Ishikawa (cell line): ENCODE results near the gene WDR38.

ENCODE experiments used
- CEBPB ChIP-seq: IDR thresholded peaks from 2 replicates; pipeline ENCODE4 v1.6.1; 2012
- CREB1 ChIP-seq: IDR thresholded peaks from 2 replicates; pipeline ENCODE4 v1.6.1; 2012; ENCODE audit warnings: low read depth
- EGR1 ChIP-seq: IDR thresholded peaks from 2 replicates; pipeline ENCODE4 v1.6.1; 2012
- EP300 ChIP-seq: IDR thresholded peaks from 2 replicates; pipeline ENCODE4 v1.6.1; 2012; ENCODE audit warnings: borderline replicate concordance
- FOXM1 ChIP-seq: IDR thresholded peaks from 2 replicates; pipeline ENCODE4 v1.6.1; 2012; ENCODE audit warnings: low read depth, borderline replicate concordance
- NFIC ChIP-seq: IDR thresholded peaks from 2 replicates; pipeline ENCODE4 v1.6.1; 2012
- RAD21 ChIP-seq: IDR thresholded peaks from 2 replicates; pipeline ENCODE4 v1.6.1; 2012; ENCODE audit warnings: low read depth
- TAF1 ChIP-seq: IDR thresholded peaks from 2 replicates; pipeline ENCODE4 v1.6.1; 2012; ENCODE audit warnings: low read depth, mild to moderate bottlenecking
- TCF12 ChIP-seq: IDR thresholded peaks from 2 replicates; pipeline ENCODE4 v1.6.1; 2012; ENCODE audit warnings: low read depth
- TEAD4 ChIP-seq: IDR thresholded peaks from 2 replicates; pipeline ENCODE4 v1.6.1; 2012
- YY1 ChIP-seq: IDR thresholded peaks from 2 replicates; pipeline ENCODE4 v1.6.1; 2012; ENCODE audit warnings: low read depth
- ZBTB7A ChIP-seq: IDR thresholded peaks from 2 replicates; pipeline ENCODE4 v1.6.1; 2012; ENCODE audit warnings: low read depth
- TF ChIP-seq, protein P1 (sequence below): IDR thresholded peaks from 2 replicates; pipeline ENCODE4 v1.6.1; 2012
- TF ChIP-seq, protein P2 (sequence below): IDR thresholded peaks from 2 replicates; pipeline ENCODE4 v1.6.1; 2012
- TF ChIP-seq, protein P3 (sequence below): IDR thresholded peaks from 2 replicates; pipeline ENCODE4 v1.6.1; 2012; ENCODE audit warnings: low read depth, mild to moderate bottlenecking

Gene WDR38

DNA sequence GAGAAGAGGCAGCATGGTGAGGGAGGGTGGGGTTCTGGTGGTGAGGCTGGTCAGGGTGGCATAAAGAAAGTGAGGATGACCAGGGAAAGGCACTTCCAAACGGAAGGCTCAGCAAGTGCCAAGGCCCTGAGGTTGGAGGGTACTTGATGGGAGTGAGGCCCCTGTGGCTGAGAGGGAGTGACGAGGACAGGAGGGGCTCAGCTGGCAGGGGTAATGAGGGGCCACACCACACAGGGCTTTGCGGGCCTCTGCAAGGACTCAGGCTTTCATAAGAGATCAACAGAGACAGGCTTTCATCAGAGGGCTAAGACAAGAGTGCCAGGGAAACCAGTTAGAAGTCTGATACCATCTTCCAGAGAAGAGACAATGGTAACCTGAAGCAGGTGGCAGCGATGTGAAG, 32.3 kb downstream of the WDR38 start:
- TF ChIP-seq TCF12 (no peak), FOXM1 (no peak), TAF1 (no peak), TEAD4 (no peak), CREB1 (no peak), ZBTB7A (no peak), YY1 (no peak)
- TF ChIP-seq, protein P1, sequence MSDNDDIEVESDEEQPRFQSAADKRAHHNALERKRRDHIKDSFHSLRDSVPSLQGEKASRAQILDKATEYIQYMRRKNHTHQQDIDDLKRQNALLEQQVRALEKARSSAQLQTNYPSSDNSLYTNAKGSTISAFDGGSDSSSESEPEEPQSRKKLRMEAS, result no peak

DNA sequence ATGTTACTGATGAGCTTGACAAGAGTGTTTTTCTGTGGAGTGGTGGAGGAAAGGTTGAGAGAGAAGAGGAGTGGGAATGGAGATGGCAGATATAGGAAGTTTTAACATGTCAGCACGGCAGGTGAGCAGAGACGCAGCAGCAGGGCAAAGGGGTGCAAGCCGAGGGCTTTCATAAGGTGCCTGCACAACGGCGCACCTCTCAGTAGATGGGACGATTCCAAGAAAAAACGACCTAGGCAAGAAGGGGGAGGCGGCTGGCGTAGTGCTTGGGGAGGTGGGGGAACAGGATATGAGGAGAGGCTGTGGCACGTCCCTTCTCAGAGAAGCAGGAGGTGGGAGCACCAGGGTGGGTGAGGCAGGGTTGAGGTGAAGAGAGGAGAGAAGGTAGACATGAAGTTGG, 33.2 kb downstream of the WDR38 start:
- TF ChIP-seq, protein P2, sequence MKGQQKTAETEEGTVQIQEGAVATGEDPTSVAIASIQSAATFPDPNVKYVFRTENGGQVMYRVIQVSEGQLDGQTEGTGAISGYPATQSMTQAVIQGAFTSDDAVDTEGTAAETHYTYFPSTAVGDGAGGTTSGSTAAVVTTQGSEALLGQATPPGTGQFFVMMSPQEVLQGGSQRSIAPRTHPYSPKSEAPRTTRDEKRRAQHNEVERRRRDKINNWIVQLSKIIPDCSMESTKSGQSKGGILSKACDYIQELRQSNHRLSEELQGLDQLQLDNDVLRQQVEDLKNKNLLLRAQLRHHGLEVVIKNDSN, result no peak
- TF ChIP-seq, protein P1, result no peak
- no peak for TF ChIP-seq EP300
- TF ChIP-seq ZBTB7A, result no peak
- TF ChIP-seq CEBPB, result no peak
- TF ChIP-seq RAD21, result no peak
- no peak for TF ChIP-seq TEAD4
- TF ChIP-seq YY1, result no peak
- TF ChIP-seq TAF1, result no peak
- TF ChIP-seq, protein P3, sequence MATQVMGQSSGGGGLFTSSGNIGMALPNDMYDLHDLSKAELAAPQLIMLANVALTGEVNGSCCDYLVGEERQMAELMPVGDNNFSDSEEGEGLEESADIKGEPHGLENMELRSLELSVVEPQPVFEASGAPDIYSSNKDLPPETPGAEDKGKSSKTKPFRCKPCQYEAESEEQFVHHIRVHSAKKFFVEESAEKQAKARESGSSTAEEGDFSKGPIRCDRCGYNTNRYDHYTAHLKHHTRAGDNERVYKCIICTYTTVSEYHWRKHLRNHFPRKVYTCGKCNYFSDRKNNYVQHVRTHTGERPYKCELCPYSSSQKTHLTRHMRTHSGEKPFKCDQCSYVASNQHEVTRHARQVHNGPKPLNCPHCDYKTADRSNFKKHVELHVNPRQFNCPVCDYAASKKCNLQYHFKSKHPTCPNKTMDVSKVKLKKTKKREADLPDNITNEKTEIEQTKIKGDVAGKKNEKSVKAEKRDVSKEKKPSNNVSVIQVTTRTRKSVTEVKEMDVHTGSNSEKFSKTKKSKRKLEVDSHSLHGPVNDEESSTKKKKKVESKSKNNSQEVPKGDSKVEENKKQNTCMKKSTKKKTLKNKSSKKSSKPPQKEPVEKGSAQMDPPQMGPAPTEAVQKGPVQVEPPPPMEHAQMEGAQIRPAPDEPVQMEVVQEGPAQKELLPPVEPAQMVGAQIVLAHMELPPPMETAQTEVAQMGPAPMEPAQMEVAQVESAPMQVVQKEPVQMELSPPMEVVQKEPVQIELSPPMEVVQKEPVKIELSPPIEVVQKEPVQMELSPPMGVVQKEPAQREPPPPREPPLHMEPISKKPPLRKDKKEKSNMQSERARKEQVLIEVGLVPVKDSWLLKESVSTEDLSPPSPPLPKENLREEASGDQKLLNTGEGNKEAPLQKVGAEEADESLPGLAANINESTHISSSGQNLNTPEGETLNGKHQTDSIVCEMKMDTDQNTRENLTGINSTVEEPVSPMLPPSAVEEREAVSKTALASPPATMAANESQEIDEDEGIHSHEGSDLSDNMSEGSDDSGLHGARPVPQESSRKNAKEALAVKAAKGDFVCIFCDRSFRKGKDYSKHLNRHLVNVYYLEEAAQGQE, result no peak
- TF ChIP-seq FOXM1, result no peak
- no peak for TF ChIP-seq CREB1
- TF ChIP-seq NFIC, result no peak
- TF ChIP-seq TCF12, result no peak
- TF ChIP-seq EGR1, result no peak

DNA sequence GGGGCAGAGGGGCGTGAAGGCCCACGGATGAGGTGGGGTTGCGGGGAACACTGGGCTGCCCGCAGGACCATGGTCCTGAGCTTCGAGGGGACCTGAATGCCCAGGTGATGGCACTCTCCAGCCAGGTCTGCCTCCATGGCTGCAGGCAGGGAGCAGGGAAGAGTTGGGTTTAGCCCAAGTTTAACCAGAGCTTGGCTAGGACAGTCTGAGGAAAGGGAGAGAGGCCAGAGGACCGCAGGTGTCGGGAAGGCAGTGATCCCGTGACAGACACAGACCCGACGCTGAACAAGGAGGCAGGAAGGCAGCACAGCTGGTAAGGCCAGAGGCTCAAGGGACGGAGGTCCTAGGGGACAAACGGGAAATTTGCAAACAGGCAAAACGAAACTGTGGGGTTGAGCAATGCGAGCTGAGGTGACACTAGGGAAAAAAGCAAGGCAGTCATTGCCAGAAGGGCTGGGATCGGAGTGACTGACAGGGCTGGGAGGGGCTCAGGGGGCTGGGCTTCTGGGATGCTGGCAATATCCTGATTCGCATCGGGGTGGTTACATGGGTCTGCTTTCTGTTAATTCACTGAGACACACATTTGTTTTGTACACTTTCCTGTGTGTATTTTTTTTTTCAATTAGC, 33.7 kb downstream of the WDR38 start:
- TF ChIP-seq TCF12 (no peak), ZBTB7A (no peak)

DNA sequence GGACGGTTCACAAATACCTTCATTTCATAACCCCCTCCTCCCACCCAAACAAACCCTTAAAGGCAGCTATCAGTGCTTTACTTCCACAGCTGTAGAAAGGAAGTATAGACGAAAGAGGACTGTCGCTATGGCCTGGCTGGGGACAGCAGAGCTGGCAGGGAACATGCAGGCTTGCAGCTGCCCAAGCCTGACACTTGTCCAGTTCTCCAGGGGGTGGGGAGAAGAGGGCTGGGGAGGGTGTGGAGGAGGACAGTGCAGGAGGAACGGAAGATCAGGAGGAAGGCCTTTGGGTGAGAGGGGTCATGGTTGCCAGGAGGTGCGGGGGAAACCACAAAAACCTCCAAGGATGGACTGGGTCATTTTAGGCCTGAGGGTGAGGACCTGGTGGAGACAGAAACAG, 34.6 kb downstream of the WDR38 start:
- TF ChIP-seq FOXM1, result no peak
- TF ChIP-seq NFIC, result no peak
- no peak for TF ChIP-seq YY1
- TF ChIP-seq RAD21, result no peak
- no peak for TF ChIP-seq TAF1
- TF ChIP-seq, protein P1, result no peak
- no peak for TF ChIP-seq TEAD4
- TF ChIP-seq, protein P3, result no peak
- TF ChIP-seq, protein P2, result no peak
- TF ChIP-seq EP300, result no peak
- no peak for TF ChIP-seq TCF12
- no peak for TF ChIP-seq ZBTB7A
- no peak for TF ChIP-seq CREB1
- no peak for TF ChIP-seq EGR1
- TF ChIP-seq CEBPB, result no peak

DNA sequence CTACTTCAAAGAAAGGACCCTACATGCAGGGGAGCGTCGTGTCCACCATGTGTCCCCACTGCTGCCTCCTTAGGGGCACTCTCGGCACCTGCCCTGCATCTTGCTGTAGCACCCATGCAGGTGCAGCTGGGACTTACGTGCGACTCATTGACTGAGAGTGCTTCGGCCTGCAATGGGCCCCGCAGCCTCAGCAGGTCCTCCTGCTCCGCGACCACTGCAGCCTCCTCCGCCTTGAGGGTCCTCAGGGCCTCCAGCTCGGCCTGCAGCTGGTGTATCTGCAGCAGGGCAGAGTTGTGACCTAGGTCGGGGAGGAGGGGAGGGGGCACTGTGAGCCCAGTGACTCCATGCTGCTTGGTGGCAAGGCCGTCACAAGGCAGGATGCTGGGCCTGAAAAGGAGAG, 35.7 kb downstream of the WDR38 start:
- TF ChIP-seq EGR1, result no peak
- no peak for TF ChIP-seq CEBPB
- TF ChIP-seq, protein P3, result no peak
- no peak for TF ChIP-seq EP300
- no peak for TF ChIP-seq TAF1
- TF ChIP-seq RAD21, result no peak
